Dendritic cell treated with granulocyte-macrophage colony-stimulating factor and Interleukin-4, amounts not matched to agents 40 ng/mL and 50 ng/mL, for 4 days (primary cell): ENCODE results near the gene CD40.
A peak's percentile ranks its signal among the peaks of the same experiment; 100 is the strongest.

Experiments used
- H3K27ac Mint-ChIP-seq: one replicate; pipeline ENCODE4 v1.8.0; 2022; ENCODE audit warnings: mild to moderate bottlenecking, mixed read lengths
- H3K27me3 Mint-ChIP-seq: one replicate; pipeline ENCODE4 v1.8.0; 2022; ENCODE audit warnings: mild to moderate bottlenecking, mixed read lengths
- H3K36me3 Mint-ChIP-seq: one replicate; pipeline ENCODE4 v1.8.0; 2022; ENCODE audit warnings: low read depth, mixed read lengths
- H3K4me1 Mint-ChIP-seq: one replicate; pipeline ENCODE4 v1.8.0; 2022; ENCODE audit warnings: low read depth, mixed read lengths
- H3K4me3 Mint-ChIP-seq: one replicate; pipeline ENCODE4 v1.8.0; 2022; ENCODE audit warnings: mild to moderate bottlenecking, moderate library complexity, mixed read lengths
- H3K9me3 Mint-ChIP-seq: one replicate; pipeline ENCODE4 v1.8.0; 2022; ENCODE audit warnings: mixed read lengths
- intact Hi-C: fragments of 100-400 bp; cut with micrococcal nuclease; formaldehyde crosslinking; loops from one replicate; pipeline ENCODE4 v1.15.0; 2022

CD40 gene

GRCh38 chr20:46121184-46121930 is 3.2 kb downstream of the CD40 start:
- Mint-ChIP-seq H3K4me3 (peak overlapping the region; percentile 1), H3K27me3 (no peaks in the 10 kb centered on the region), H3K4me1 (peaks cover 56% of the 10 kb centered on the region), H3K9me3 (no peaks in the 10 kb centered on the region), H3K36me3 (peaks cover 71% of the 10 kb centered on the region), H3K27ac (no peak overlapping the region)
- intact Hi-C loops: no loop called here

GRCh38 chr20:46122071-46122470 is 4.0 kb downstream of the CD40 start:
- Mint-ChIP-seq H3K27me3 (peaks cover 2% of the 10 kb centered on the region), H3K36me3 (peaks cover 78% of the 10 kb centered on the region), H3K4me3 (no peak overlapping the region), H3K9me3 (no peaks in the 10 kb centered on the region), H3K4me1 (peaks cover 60% of the 10 kb centered on the region), H3K27ac (no peak overlapping the region)
- intact Hi-C loops: no loop called here

DNA sequence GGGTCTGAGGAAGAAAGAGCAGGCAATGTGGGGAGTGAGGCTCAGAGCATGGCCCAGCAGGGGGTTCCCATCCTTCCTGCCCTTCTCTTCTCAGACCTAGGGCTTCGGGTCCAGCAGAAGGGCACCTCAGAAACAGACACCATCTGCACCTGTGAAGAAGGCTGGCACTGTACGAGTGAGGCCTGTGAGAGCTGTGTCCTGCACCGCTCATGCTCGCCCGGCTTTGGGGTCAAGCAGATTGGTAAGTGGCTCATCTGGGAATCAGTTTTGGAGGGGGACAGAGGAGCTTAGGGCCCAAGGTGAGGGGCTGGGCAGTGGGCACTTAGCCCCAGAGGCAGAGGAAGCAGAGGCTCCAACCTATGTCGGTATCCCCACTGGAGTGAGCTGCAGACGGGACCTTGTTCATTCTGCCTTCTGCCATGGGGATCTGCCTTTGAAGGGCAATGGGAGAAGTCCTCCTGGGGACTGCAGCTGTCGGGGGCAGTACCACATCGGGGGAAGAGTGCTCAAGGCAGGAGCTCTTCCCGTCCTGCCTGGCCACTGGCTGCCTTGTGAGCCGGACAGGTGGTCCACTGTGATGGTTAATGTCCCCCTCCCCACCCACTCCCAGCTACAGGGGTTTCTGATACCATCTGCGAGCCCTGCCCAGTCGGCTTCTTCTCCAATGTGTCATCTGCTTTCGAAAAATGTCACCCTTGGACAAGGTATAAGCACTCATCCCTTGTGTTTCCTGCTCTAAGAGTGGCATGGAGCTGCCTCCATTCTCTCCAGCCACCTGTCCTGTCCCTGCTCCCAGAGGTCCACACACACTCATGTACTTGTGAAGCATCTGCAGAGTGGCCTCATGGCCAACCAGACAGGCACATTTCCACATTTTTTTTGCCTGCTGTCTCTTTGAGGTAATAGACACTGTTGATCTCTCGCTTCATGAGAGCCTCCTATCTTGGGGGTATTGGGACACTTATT is 4.7 kb downstream of the CD40 start:
- intact Hi-C loops: no loop called here
- peaks cover 3% of the 10 kb centered on the region for H3K27me3 Mint-ChIP-seq
- H3K36me3 Mint-ChIP-seq: peaks cover 85% of the 10 kb centered on the region
- no peaks in the 10 kb centered on the region for H3K9me3 Mint-ChIP-seq
- no peak overlapping the region for H3K4me3 Mint-ChIP-seq
- no peak overlapping the region for H3K27ac Mint-ChIP-seq
- peaks cover 54% of the 10 kb centered on the region for H3K4me1 Mint-ChIP-seq

GRCh38 chr20:46123482-46124245 is 5.5 kb downstream of the CD40 start:
- H3K27ac Mint-ChIP-seq: no peak overlapping the region
- H3K4me1 Mint-ChIP-seq: peaks cover 53% of the 10 kb centered on the region
- H3K27me3 Mint-ChIP-seq: peaks cover 5% of the 10 kb centered on the region
- H3K36me3 Mint-ChIP-seq: peaks cover 85% of the 10 kb centered on the region
- no peak overlapping the region for H3K4me3 Mint-ChIP-seq
- intact Hi-C loops: no loop called here
- no peaks in the 10 kb centered on the region for H3K9me3 Mint-ChIP-seq

DNA sequence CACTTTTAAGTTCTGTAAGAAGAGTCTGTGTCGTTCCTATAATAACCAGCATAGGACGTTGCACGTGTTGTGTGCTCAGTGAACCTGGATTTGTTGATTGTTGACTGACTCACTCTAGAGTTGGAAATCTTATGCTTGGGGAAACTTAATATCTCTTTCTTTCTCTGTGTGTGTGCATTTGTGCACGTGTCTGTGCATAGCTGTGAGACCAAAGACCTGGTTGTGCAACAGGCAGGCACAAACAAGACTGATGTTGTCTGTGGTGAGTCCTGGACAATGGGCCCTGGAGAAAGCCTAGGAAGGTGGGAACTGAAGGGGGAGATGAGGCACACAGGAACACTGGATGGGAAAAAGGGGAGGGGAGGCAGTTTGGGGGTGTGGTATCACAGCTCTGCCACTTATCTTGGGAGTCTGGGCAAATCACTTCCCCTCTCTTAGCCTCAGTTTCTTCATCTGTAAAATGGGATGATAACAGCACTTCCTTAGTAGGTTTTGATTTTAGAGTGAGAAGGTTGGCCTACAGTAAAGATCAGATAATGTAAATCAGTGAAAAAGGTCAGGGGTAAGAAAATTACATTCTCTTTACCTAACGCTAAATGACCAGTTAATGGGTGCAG is 8.4 kb downstream of the CD40 start:
- Mint-ChIP-seq H3K27ac (no peak overlapping the region), H3K27me3 (peaks cover 8% of the 10 kb centered on the region), H3K4me3 (no peak overlapping the region), H3K4me1 (peaks cover 52% of the 10 kb centered on the region), H3K9me3 (no peaks in the 10 kb centered on the region), H3K36me3 (peaks cover 79% of the 10 kb centered on the region)
- intact Hi-C loops: no loop called here

DNA sequence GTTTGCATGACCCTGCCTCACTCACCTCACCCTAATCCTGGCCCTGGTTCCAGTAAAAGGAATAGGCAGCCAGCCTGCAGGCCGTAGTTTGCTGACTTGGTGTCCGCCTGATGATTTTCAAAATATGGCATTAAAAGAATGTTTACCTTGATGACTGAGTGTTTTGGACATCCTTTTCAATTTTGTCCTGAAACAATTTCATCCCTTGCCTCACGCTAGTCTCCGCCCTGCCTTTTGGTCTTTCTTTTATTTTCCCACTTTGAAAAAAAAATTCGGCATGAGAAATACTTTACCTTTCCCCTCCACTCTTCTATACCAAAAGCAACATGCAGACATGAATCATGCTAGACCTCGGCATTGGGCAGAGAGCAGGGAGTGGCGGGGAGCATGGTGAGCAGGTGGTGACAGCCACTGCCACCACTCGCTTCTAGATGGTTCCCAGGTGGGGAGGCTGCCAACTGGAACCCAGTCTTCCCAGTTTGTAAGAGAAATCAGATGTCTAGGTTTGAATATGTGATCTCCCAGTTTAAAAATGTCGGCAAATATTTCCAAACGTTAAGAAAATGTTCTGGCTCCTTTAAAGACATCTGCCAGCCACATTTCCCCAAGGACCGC is 9.4 kb downstream of the CD40 start:
- intact Hi-C loops: no loop called here
- Mint-ChIP-seq H3K36me3 (peaks cover 70% of the 10 kb centered on the region), H3K27ac (no peak overlapping the region), H3K4me3 (no peak overlapping the region), H3K4me1 (peaks cover 48% of the 10 kb centered on the region), H3K9me3 (no peaks in the 10 kb centered on the region), H3K27me3 (peaks cover 14% of the 10 kb centered on the region)

DNA sequence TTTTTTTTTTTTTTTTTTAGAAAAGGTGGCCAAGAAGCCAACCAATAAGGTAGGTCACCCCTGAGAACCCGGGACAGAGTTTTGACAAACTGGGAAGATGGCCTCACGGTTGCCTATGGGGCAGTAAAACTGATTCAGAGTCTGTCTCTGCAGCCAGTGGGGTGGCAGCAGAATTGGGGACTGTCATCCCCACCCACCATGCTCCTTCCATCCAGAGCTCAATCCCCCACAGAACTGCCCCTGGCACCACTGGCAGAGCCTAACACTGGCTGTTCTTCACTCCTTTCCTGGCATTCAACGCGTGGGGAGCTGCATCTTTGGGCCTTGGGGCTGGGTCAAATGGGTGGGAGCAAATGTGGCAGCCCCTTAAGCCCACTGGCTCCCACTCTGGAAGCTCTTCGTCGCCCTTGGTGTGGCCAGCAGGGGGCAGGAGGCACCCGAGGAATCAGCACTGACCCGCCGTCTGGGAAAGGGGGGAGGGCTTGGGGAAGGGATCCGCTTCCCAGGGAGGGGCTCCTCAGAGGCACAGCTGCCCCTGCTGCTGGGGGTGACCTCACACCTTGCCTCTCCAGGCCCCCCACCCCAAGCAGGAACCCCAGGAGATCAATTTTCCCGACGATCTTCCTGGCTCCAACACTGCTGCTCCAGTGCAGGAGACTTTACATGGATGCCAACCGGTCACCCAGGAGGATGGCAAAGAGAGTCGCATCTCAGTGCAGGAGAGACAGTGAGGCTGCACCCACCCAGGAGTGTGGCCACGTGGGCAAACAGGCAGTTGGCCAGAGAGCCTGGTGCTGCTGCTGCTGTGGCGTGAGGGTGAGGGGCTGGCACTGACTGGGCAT is 10.4 kb downstream of the CD40 start:
- peaks cover 47% of the 10 kb centered on the region for H3K4me1 Mint-ChIP-seq
- intact Hi-C loops: no loop called here
- no peak overlapping the region for H3K27ac Mint-ChIP-seq
- H3K9me3 Mint-ChIP-seq: no peaks in the 10 kb centered on the region
- peaks cover 21% of the 10 kb centered on the region for H3K27me3 Mint-ChIP-seq
- H3K36me3 Mint-ChIP-seq: peaks cover 60% of the 10 kb centered on the region
- H3K4me3 Mint-ChIP-seq: no peak overlapping the region

GRCh38 chr20:46129955-46130481 is 11.9 kb downstream of the CD40 start:
- Mint-ChIP-seq H3K9me3 (no peaks in the 10 kb centered on the region), H3K27me3 (peaks cover 28% of the 10 kb centered on the region), H3K27ac (no peak overlapping the region), H3K4me1 (peaks cover 43% of the 10 kb centered on the region), H3K4me3 (no peak overlapping the region), H3K36me3 (peaks cover 45% of the 10 kb centered on the region)
- intact Hi-C loops: loop anchor here (5.0 kb wide), 1 partner anchor 122 kb away; no protein-coding TSS in a partner anchor

DNA sequence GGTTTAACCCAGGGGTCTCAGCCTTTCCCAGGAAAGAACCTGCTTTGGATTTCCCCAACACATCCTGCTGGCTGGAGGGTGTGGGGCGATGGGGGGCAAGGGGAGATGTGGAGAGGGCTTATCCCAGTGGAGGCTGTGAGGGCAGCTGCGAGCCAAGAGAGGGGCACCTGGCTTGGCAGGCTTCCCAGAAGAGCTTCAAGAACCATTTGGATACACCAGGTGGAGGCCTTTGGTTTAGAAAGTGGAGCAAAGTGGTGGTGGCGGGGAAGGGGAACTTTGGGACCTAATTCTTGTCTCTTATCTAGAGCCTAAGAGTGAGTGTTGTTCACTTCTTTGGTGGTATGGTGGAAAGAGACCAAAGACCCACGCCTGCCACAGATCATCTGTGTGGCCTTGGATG is 12.4 kb downstream of the CD40 start:
- Mint-ChIP-seq H3K36me3 (peaks cover 39% of the 10 kb centered on the region), H3K4me3 (no peak overlapping the region), H3K9me3 (no peaks in the 10 kb centered on the region), H3K27me3 (peaks cover 30% of the 10 kb centered on the region), H3K27ac (no peak overlapping the region), H3K4me1 (peaks cover 43% of the 10 kb centered on the region)
- intact Hi-C loops: loop anchor here (5.0 kb wide), 1 partner anchor 122 kb away; no protein-coding TSS in a partner anchor

- H3K27ac Mint-ChIP-seq: no peak overlapping the region
- intact Hi-C loops: loop anchor here (5.0 kb wide), 1 partner anchor 121 kb away; no protein-coding TSS in a partner anchor
- peaks cover 38% of the 10 kb centered on the region for H3K27me3 Mint-ChIP-seq
- no peaks in the 10 kb centered on the region for H3K9me3 Mint-ChIP-seq
- no peak overlapping the region for H3K4me3 Mint-ChIP-seq
- H3K4me1 Mint-ChIP-seq: peaks cover 40% of the 10 kb centered on the region
- peaks cover 31% of the 10 kb centered on the region for H3K36me3 Mint-ChIP-seq
Observed at GRCh38 chr20:46131396-46131795, 13.3 kb downstream of the CD40 start.

GRCh38 chr20:46132705-46133120 is 14.6 kb downstream of the CD40 start:
- H3K4me1 Mint-ChIP-seq: peaks cover 37% of the 10 kb centered on the region
- intact Hi-C loops: loop anchor here (2.0 to 5.0 kb wide), 4 partner anchors 120 to 306 kb away; no protein-coding TSS in a partner anchor
- no peak overlapping the region for H3K27ac Mint-ChIP-seq
- H3K36me3 Mint-ChIP-seq: peaks cover 18% of the 10 kb centered on the region
- H3K9me3 Mint-ChIP-seq: no peaks in the 10 kb centered on the region
- no peak overlapping the region for H3K4me3 Mint-ChIP-seq
- peaks cover 40% of the 10 kb centered on the region for H3K27me3 Mint-ChIP-seq
